Activated CD4-positive, alpha-beta T cell treated with anti-CD3 and anti-CD28 coated beads, Interleukin-2, amount 50 U/mL, for 48 hours (primary cell): ENCODE measurements around the gene FIBCD1.

Experiments
- DNase-seq, 2 experiments: peaks; one replicate each; pipeline ENCODE4 v3.0.0-alpha.2; 2020

FIBCD1 gene

GRCh38 chr9:130854835-130855234 is 84.2 kb downstream of the FIBCD1 start:
- no peak for DNase-seq

- DNase-seq: no peak
Measured at GRCh38 chr9:130854092-130854491, 85.0 kb downstream of the FIBCD1 start.

GRCh38 chr9:130852801-130853200 is 86.2 kb downstream of the FIBCD1 start:
- no peak for DNase-seq
